ENCODE measurements around the gene ENOSF1.
A peak's percentile ranks its signal among the peaks of the same experiment; 100 is the strongest.

Gene ENOSF1

GRCh38 chr18:658947-659533, 53.4 kb downstream of the ENOSF1 start:
- peak overlapping the region; percentile 83 for H3K27ac ChIP-seq
- TF ChIP-seq, protein P1, sequence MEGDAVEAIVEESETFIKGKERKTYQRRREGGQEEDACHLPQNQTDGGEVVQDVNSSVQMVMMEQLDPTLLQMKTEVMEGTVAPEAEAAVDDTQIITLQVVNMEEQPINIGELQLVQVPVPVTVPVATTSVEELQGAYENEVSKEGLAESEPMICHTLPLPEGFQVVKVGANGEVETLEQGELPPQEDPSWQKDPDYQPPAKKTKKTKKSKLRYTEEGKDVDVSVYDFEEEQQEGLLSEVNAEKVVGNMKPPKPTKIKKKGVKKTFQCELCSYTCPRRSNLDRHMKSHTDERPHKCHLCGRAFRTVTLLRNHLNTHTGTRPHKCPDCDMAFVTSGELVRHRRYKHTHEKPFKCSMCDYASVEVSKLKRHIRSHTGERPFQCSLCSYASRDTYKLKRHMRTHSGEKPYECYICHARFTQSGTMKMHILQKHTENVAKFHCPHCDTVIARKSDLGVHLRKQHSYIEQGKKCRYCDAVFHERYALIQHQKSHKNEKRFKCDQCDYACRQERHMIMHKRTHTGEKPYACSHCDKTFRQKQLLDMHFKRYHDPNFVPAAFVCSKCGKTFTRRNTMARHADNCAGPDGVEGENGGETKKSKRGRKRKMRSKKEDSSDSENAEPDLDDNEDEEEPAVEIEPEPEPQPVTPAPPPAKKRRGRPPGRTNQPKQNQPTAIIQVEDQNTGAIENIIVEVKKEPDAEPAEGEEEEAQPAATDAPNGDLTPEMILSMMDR (conservative IDR thresholded peaks at IDR 0.05) = no peak

GRCh38 chr18:658001-658946, 54.2 kb downstream of the ENOSF1 start:
- H3K27ac ChIP-seq = peak overlapping the region; percentile 83
- TF ChIP-seq, protein P1 (conservative IDR thresholded peaks at IDR 0.05) = 0 out of 2 replicates have a peak, but pooled peaks have one; percentile 4

DNA sequence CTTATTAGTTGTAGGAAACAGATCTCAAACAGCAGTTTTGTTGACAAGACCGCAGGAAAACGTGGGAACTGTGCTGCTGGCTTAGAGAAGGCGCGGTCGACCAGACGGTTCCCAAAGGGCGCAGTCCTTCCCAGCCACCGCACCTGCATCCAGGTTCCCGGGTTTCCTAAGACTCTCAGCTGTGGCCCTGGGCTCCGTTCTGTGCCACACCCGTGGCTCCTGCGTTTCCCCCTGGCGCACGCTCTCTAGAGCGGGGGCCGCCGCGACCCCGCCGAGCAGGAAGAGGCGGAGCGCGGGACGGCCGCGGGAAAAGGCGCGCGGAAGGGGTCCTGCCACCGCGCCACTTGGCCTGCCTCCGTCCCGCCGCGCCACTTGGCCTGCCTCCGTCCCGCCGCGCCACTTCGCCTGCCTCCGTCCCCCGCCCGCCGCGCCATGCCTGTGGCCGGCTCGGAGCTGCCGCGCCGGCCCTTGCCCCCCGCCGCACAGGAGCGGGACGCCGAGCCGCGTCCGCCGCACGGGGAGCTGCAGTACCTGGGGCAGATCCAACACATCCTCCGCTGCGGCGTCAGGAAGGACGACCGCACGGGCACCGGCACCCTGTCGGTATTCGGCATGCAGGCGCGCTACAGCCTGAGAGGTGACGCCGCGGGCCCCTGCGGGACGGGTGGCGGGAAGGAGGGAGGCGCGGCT, 55.0 kb downstream of the ENOSF1 start, which contains the start of gene TYMS:
Gene TYMS (plus strand): TSS at position 343 of the 690 bp plus-strand sequence. CDS start 90 bp downstream, at position 433.
- H3K27ac ChIP-seq = peak within 1 kb of the TSS; percentile 83
- TF ChIP-seq, protein P1 (conservative IDR thresholded peaks at IDR 0.05) = peak; percentile 25

DNA sequence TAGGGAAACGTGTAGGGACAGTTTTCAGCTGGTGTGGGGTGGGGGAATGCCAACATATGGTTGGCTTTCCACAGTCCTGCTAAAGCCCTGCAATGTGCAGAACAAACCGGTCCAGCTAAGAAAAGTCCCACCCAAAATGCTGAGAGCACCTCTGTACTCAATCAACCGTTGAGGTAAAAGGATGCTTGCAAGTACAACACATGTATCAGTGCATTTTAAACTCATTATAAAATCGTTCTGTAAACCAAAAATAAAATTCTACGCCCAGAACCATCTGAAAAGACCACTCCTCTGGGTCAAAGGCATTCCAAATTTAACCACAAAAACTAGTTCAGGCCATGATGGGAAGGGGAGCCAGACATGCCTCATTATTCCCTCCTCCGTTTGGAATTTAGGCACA, 57.0 kb downstream of the ENOSF1 start:
- TF ChIP-seq, protein P1 (conservative IDR thresholded peaks at IDR 0.05) = no peak
- H3K27ac ChIP-seq = no peak overlapping the region

- TF ChIP-seq, protein P1 (conservative IDR thresholded peaks at IDR 0.05) = no peak
- H3K27ac ChIP-seq = no peak overlapping the region
Measured at GRCh38 chr18:654601-655000, 57.8 kb downstream of the ENOSF1 start.

DNA sequence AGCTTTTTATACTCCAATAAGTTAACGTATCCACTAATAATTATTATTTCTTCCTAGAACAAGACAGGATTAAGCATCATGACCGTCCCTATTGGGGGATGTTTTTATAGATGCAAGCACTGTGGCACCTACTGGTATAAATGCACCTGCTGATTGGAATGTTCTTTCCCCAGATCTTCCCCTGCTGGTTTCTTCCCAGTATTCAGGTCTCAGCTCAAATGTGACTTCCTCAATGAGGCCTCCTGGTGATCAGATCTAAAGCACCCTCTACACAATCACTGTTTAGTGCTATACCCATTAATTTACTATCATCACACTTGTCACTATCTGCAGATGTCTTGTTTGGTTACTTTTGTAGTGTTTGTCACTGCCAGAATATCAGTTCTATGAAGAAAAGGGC, 58.9 kb downstream of the ENOSF1 start:
- TF ChIP-seq, protein P1 (conservative IDR thresholded peaks at IDR 0.05) = no peak

DNA sequence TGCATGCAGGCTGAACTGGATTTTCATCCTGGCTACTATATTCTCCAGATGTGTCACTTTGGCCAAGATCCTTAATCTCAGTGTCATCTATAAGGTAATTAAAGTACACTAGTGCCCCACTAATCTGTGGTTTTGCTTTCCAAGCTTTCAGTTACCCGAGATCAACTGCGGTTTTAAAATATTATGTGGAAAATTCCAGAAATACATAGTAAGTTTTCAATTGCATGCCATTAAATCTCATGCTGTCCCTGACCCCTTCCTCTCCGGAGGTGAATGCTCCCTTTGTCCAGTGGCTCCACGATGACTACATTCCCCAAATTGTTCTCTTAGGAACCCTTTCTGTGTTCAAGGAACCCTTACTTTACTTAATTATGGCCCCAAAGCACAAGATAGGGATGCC, 60.3 kb downstream of the ENOSF1 start:
- H3K27ac ChIP-seq = no peak overlapping the region
- TF ChIP-seq, protein P1 (conservative IDR thresholded peaks at IDR 0.05) = no peak

More for the DNA sequence above, 58.9 kb downstream of the ENOSF1 start:
- H3K27ac ChIP-seq = no peak overlapping the region
